H1 (cell line): ENCODE results near the gene S100A11. TPM values are rescaled to one million over a fixed set of nuclear protein-coding genes. Genes with fewer than 3 reads are reported as not detected.

Experiments
- CBX8 ChIP-seq: fragments of 300-800, 300-1000 bp; sonication (generic); IDR thresholded peaks from 2 replicates; pipeline ENCODE4 v1.7.1; 2016; ENCODE audit warnings: low read depth, low read length, borderline replicate concordance
- RXRA ChIP-seq: IDR thresholded peaks from 2 replicates; pipeline ENCODE4 v1.6.1; 2011; ENCODE audit warnings: low read depth, mild to moderate bottlenecking, low read length, moderate library complexity; ENCODE audit not compliant: insufficient read depth
- SIN3A ChIP-seq, 2 experiments: IDR thresholded peaks in 1 of 2; conservative IDR thresholded peaks in 1 of 2; 2 replicates each; pipeline ENCODE4 v1.6.1; 2011 to 2012; ENCODE audit warnings: low read length in 2 of 2, improper control_type of control experiment in 1 of 2, low read depth in 1 of 2, mild to moderate bottlenecking in 1 of 2
- polyA plus RNA-seq, 7 experiments: library from polyadenylated mRNA; depleted of rRNA in 3 of 7; stranded (reverse) in 5 of 7; unstranded in 2 of 7; fragments of >200 nt in 5 of 7; fragments of 200-250 nt in 2 of 7; gene quantifications; 1 replicate in 5 of 7; 2 replicates in 1 of 7; 4 replicates in 1 of 7; pipeline versions ENCODE4 v1.2.1 to v1.2.3, GENCODE V29; 2011 to 2013; ENCODE audit warnings: missing spikeins in 2 of 7, mixed read lengths in 2 of 7
- total RNA-seq: library from RNA; stranded (reverse); fragmentation: NEBNext Ultra II Directional; extraction: Animal tissue kit (Norgen Biotek cat#: 25700); gene quantifications from 2 replicates; pipeline ENCODE4 v1.2.1, GENCODE V29; 2021

The S100A11 gene
- total and polyA plus RNA-seq, 2 of the 8 experiments (the other 6 are each of a cell fraction or from before 2014, with no cell fraction given) = 120 to 343 TPM

GRCh38 chr1:152036267-152037216, at the start of gene S100A11 (continued):
- TF ChIP-seq RXRA (no peak), SIN3A (conservative IDR thresholded peaks at IDR 0.05 in 1 of 2, IDR thresholded peaks at IDR 0.05 in 1 of 2; ENCODE audit: low read depth in 1 of 2, low read length in 2 of 2) (no peak; a peak in 1 of 4 replicates), CBX8 (no peak)
